CD14-positive monocyte (primary cell): Measurements from ENCODE around the gene NFATC2. TPM values are rescaled to one million over a fixed set of nuclear protein-coding genes. Genes with fewer than 3 reads are reported as not detected.

ENCODE experiments used
- DNase-seq, 3 donors: peaks; one replicate each; pipeline ENCODE4 v3.0.0-alpha.2; 2011 to 2022
- H2AFZ ChIP-seq: 2 replicates; pipeline ENCODE4 v1.6.0; 2012; ENCODE audit warnings: mild to moderate bottlenecking, low read depth, low read length, inconsistent platforms; ENCODE audit not compliant: insufficient read depth, poor library complexity, severe bottlenecking
- H3K27ac ChIP-seq, 2 donors: 1 replicate in 1 of 2; 2 replicates in 1 of 2; pipeline ENCODE4 v1.5.1; 2012 to 2013; ENCODE audit warnings: low read length in 2 of 2, control low read depth in 1 of 2, inconsistent platforms in 1 of 2, low read depth in 1 of 2, mild to moderate bottlenecking in 1 of 2
- H3K27me3 ChIP-seq, 2 donors: one replicate each; pipeline versions ENCODE4 v1.6.0 to v1.6.1; 2011 to 2013; ENCODE audit warnings: low read length in 2 of 2; ENCODE audit not compliant: control insufficient read depth in 2 of 2, insufficient read depth in 2 of 2
- H3K36me3 ChIP-seq, 2 donors: replicated peaks in 1 of 2; 1 replicate in 1 of 2; 2 replicates in 1 of 2; pipeline versions ENCODE4 v1.5.1 to v1.6.1; 2012 to 2013; ENCODE audit warnings: low read length in 2 of 2, control low read depth in 1 of 2, inconsistent platforms in 1 of 2, mild to moderate bottlenecking in 1 of 2; ENCODE audit not compliant: insufficient read depth in 2 of 2, control insufficient read depth in 1 of 2
- H3K4me1 ChIP-seq, 2 donors: 1 replicate in 1 of 2; 2 replicates in 1 of 2; pipeline versions ENCODE4 v1.5.1 to v1.6.1; 2012 to 2013; ENCODE audit warnings: low read length in 2 of 2, control low read depth in 1 of 2, inconsistent platforms in 1 of 2, mild to moderate bottlenecking in 1 of 2, moderate library complexity in 1 of 2; ENCODE audit not compliant: insufficient read depth in 2 of 2, control insufficient read depth in 1 of 2
- H3K4me2 ChIP-seq: replicated peaks from 2 replicates; pipeline ENCODE3; 2012; ENCODE audit warnings: low read length, moderate library complexity, mild to moderate bottlenecking; ENCODE audit not compliant: poor library complexity, severe bottlenecking; ENCODE audit errors: extremely low read depth
- H3K4me3 ChIP-seq, 3 experiments: fragments of 200-600 bp in 1 of 3; sonication (generic) in 1 of 3; replicated peaks in 1 of 3; 1 replicate in 2 of 3; 2 replicates in 1 of 3; pipeline ENCODE4 v1.5.1; 2011 to 2013; ENCODE audit warnings: low read length in 3 of 3, mild to moderate bottlenecking in 3 of 3, control low read depth in 2 of 3, low read depth in 2 of 3, inconsistent platforms in 1 of 3, moderate library complexity in 1 of 3
- H3K79me2 ChIP-seq: 2 replicates; pipeline ENCODE4 v1.6.0; 2012; ENCODE audit warnings: mild to moderate bottlenecking, control low read depth, inconsistent platforms, low read length, moderate library complexity; ENCODE audit not compliant: insufficient read depth
- H3K9ac ChIP-seq: 2 replicates; pipeline ENCODE4 v1.6.0; 2017; ENCODE audit warnings: low read length, mild to moderate bottlenecking; ENCODE audit not compliant: insufficient read depth, poor library complexity, severe bottlenecking
- H3K9me3 ChIP-seq, 2 donors: replicated peaks in 1 of 2; 1 replicate in 1 of 2; 2 replicates in 1 of 2; pipeline versions ENCODE4 v1.5.1 to v1.6.1; 2012 to 2013; ENCODE audit warnings: low read length in 2 of 2, control low read depth in 1 of 2; ENCODE audit not compliant: control insufficient read depth in 1 of 2, insufficient read depth in 1 of 2
- H4K20me1 ChIP-seq: 2 replicates; pipeline ENCODE4 v1.6.0; 2012; ENCODE audit warnings: mild to moderate bottlenecking, low read length, control low read depth, moderate library complexity; ENCODE audit not compliant: insufficient read depth
- H3K27ac Mint-ChIP-seq, 7 donors: one replicate each; pipeline ENCODE4 v1.8.0; 2020; ENCODE audit warnings: mild to moderate bottlenecking in 7 of 7, mixed read lengths in 7 of 7, moderate library complexity in 6 of 7, inconsistent platforms in 2 of 7
- H3K27me3 Mint-ChIP-seq, 3 donors: one replicate each; pipeline ENCODE4 v1.8.0; 2021 to 2022; ENCODE audit warnings: low read depth in 3 of 3, mild to moderate bottlenecking in 3 of 3, mixed read lengths in 3 of 3, moderate library complexity in 3 of 3, inconsistent platforms in 1 of 3
- H3K36me3 Mint-ChIP-seq, 2 donors: one replicate each; pipeline ENCODE4 v1.8.0; 2020; ENCODE audit warnings: mixed read lengths in 2 of 2, inconsistent platforms in 1 of 2, mild to moderate bottlenecking in 1 of 2
- H3K4me1 Mint-ChIP-seq: one replicate; pipeline ENCODE4 v1.8.0; 2020; ENCODE audit warnings: mild to moderate bottlenecking, mixed read lengths
- H3K4me3 Mint-ChIP-seq, 2 donors: one replicate each; pipeline ENCODE4 v1.8.0; 2020; ENCODE audit warnings: mild to moderate bottlenecking in 2 of 2, mixed read lengths in 2 of 2, moderate library complexity in 1 of 2
- H3K9me3 Mint-ChIP-seq, 7 donors: one replicate each; pipeline ENCODE4 v1.8.0; 2020 to 2022; ENCODE audit warnings: mixed read lengths in 7 of 7, mild to moderate bottlenecking in 6 of 7, moderate library complexity in 6 of 7, inconsistent platforms in 2 of 7
- whole genome bisulfite sequencing: methylation state at CpG from one replicate; pipeline ENCODE4 v1.1.5; 2013; ENCODE audit warnings: missing lambda C conversion rate; ENCODE audit not compliant: insufficient coverage; 5-methylcytosine and 5-hydroxymethylcytosine counted together
- intact Hi-C, 2 donors: fragments of 100-400 bp; cut with micrococcal nuclease; formaldehyde crosslinking; loops; one replicate each; pipeline versions ENCODE4 v1.15.0 to v1.15.1; 2023
- polyA plus RNA-seq, 3 donors: library from polyadenylated mRNA; depleted of rRNA in 1 of 3; unstranded in 2 of 3; stranded (reverse) in 1 of 3; fragments of 300-500 nt in 2 of 3; fragments of >200 nt in 1 of 3; fragmentation: Illumina TruSeq in 2 of 3; gene quantifications; 1 replicate in 2 of 3; 2 replicates in 1 of 3; pipeline ENCODE4 v1.2.3, GENCODE V29; 2012 to 2021
- TF ChIP-seq, protein P1 (sequence below): fragments of 200-600 bp; IDR thresholded peaks from one replicate; pipeline ENCODE4 v1.8.0; 2022; ENCODE audit warnings: antibody characterized with exemption, mild to moderate bottlenecking

The NFATC2 gene
- polyA plus RNA-seq, 3 donors: 0.03 to 0.18 (median 0.11) TPM

DNA sequence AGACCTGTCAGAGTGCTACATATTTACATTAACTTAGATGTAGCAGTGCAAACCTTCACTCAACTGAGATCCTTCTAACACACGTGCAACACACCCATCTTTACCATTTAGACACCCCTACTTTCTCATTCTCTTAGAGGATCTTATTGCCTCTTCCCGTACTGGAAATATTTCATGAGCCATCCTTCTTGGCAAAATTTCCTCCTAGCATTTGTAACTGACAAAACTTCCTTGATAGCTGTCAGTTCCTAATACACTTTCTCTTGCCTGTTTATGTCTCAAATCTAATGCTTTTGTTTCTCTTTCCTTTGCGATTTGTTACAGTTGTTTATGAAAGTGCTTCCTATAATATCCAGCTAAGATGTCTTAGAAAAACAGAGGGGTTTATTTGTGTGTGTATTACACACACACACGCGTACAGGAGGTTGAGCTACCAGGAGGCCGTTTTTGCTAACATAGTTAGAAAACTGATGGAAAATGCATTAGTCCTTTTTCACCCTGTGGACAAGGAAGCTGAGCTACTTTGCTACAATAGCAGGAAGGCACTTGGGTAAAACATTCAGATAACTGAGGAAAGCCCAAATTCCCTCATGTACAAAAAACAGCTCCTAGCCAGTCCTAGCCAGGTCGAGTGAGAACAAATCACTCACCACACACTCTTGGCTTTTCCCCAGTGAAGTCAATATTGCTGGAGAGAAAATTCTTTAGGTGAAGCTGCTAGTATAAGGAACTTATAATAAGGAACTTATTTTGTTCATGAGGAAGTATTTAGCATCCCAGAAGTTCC lies 153.6 kb downstream of the NFATC2 start:
- Histone ChIP-seq H3K27me3 (no peaks in the 10 kb centered on the region), H3K4me3 (no peak overlapping the region), H3K9ac (no peak overlapping the region), H3K36me3 (no peaks in the 10 kb centered on the region), H4K20me1 (no peaks in the 10 kb centered on the region), H3K4me2 (no peak overlapping the region), H3K27ac (no peak overlapping the region), H3K9me3 (no peaks in the 10 kb centered on the region), H2AFZ (no peak overlapping the region), H3K4me1 (no peaks in the 10 kb centered on the region), H3K79me2 (no peaks in the 10 kb centered on the region)
- Mint-ChIP-seq H3K27ac (no peak overlapping the region), H3K4me1 (no peaks in the 10 kb centered on the region), H3K4me3 (no peak overlapping the region), H3K27me3 (no peaks in the 10 kb centered on the region), H3K9me3 (no peaks in the 10 kb centered on the region), H3K36me3 (no peaks in the 10 kb centered on the region)
- WGBS: 70% methylated on average over 2 of the region's 7 CpGs
- intact Hi-C loops: loop anchor here (5.0 to 10.0 kb wide), 2 partner anchors 203 to 206 kb away; no protein-coding TSS in a partner anchor
- TF ChIP-seq, protein P1, sequence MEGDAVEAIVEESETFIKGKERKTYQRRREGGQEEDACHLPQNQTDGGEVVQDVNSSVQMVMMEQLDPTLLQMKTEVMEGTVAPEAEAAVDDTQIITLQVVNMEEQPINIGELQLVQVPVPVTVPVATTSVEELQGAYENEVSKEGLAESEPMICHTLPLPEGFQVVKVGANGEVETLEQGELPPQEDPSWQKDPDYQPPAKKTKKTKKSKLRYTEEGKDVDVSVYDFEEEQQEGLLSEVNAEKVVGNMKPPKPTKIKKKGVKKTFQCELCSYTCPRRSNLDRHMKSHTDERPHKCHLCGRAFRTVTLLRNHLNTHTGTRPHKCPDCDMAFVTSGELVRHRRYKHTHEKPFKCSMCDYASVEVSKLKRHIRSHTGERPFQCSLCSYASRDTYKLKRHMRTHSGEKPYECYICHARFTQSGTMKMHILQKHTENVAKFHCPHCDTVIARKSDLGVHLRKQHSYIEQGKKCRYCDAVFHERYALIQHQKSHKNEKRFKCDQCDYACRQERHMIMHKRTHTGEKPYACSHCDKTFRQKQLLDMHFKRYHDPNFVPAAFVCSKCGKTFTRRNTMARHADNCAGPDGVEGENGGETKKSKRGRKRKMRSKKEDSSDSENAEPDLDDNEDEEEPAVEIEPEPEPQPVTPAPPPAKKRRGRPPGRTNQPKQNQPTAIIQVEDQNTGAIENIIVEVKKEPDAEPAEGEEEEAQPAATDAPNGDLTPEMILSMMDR: no peak
- no peak for DNase-seq

- H3K4me1 Mint-ChIP-seq: no peaks in the 10 kb centered on the region
Observed at GRCh38 chr20:51388227-51388626, 154.3 kb downstream of the NFATC2 start.

More at GRCh38 chr20:51388227-51388626, 154.3 kb downstream of the NFATC2 start:
- Histone ChIP-seq H3K4me1 (no peaks in the 10 kb centered on the region), H3K9ac (no peak overlapping the region), H3K36me3 (no peaks in the 10 kb centered on the region), H3K4me2 (no peak overlapping the region), H3K4me3 (no peak overlapping the region), H4K20me1 (no peaks in the 10 kb centered on the region), H3K79me2 (no peaks in the 10 kb centered on the region), H3K27me3 (no peaks in the 10 kb centered on the region), H3K27ac (no peak overlapping the region), H3K9me3 (no peaks in the 10 kb centered on the region), H2AFZ (no peak overlapping the region)
- no peak for DNase-seq
- no peak overlapping the region for H3K27ac Mint-ChIP-seq
- no peak overlapping the region for H3K4me3 Mint-ChIP-seq
- no peaks in the 10 kb centered on the region for H3K36me3 Mint-ChIP-seq
- no peaks in the 10 kb centered on the region for H3K27me3 Mint-ChIP-seq
- TF ChIP-seq, protein P1: no peak
- intact Hi-C loops: loop anchor here (5.0 to 10.0 kb wide), 2 partner anchors 204 to 207 kb away; no protein-coding TSS in a partner anchor
- H3K9me3 Mint-ChIP-seq: no peaks in the 10 kb centered on the region
